Right atrium auricular region (tissue), 2 donors: ENCODE measurements around the gene ROM1. TPM values are rescaled to one million over a fixed set of nuclear protein-coding genes. Genes with fewer than 3 reads are reported as not detected.
A peak's percentile ranks its signal among the peaks of the same experiment; 100 is the strongest.

Experiments used
- DNase-seq: peaks from one replicate; pipeline ENCODE4 v3.0.0-alpha.2; 2019; ENCODE audit warnings: low spot score
- H3K27ac ChIP-seq, 2 donors: fragments of 200-600 bp; sonication (generic); 1 replicate in 1 of 2; 2 replicates in 1 of 2; pipeline ENCODE4 v1.5.1; 2016 to 2019
- H3K27me3 ChIP-seq, 2 donors: fragments of 200-600 bp; sonication (generic); one replicate each; pipeline versions ENCODE4 v1.5.1 to v1.6.0; 2017 to 2019
- H3K36me3 ChIP-seq: fragments of 200-600 bp; sonication (generic); one replicate; pipeline ENCODE4 v1.5.1; 2016
- H3K4me1 ChIP-seq, 2 donors: fragments of 200-600 bp; sonication (generic); one replicate each; pipeline versions ENCODE4 v1.5.1 to v1.6.0; 2017 to 2019
- H3K4me3 ChIP-seq, 2 donors: fragments of 200-600 bp; sonication (generic); 1 replicate in 1 of 2; 2 replicates in 1 of 2; pipeline ENCODE4 v1.5.1; 2017 to 2019; ENCODE audit warnings: mild to moderate bottlenecking in 1 of 2, moderate library complexity in 1 of 2
- H3K9me3 ChIP-seq, 2 donors: fragments of 200-600 bp; sonication (generic); one replicate each; pipeline ENCODE4 v1.5.1; 2019
- CTCF ChIP-seq, 2 donors: fragments of 200-600 bp; sonication (generic); IDR thresholded peaks; one replicate each; pipeline ENCODE4 v1.5.1; 2019; ENCODE audit warnings: antibody characterized with exemption in 2 of 2
- total RNA-seq, 2 donors: library from RNA; depleted of rRNA; stranded (reverse); fragments of >200 nt; gene quantifications; one replicate each; pipeline ENCODE4 v1.1.0, GENCODE V29; 2016

The ROM1 gene
- total RNA-seq, 2 donors from 2014 or later = 3.2 to 5.3 TPM

- Histone ChIP-seq H3K36me3 (peaks cover 27% of the 10 kb centered on the region), H3K27me3 (no peaks in the 10 kb centered on the region), H3K27ac (no peak overlapping the region), H3K4me3 (no peak overlapping the region), H3K9me3 (no peaks in the 10 kb centered on the region), H3K4me1 (peaks cover 0 to 27% of the 10 kb centered on the region in 2 donors)
- DNase-seq = no peak
- no peak for TF ChIP-seq CTCF (IDR thresholded peaks at IDR 0.05)
Observed at GRCh38 chr11:62644220-62644619, 31.2 kb downstream of the ROM1 start.

GRCh38 chr11:62645671-62645945 lies 32.6 kb downstream of the ROM1 start:
- H3K4me1 ChIP-seq = peaks cover 0 to 27% of the 10 kb centered on the region in 2 donors
- H3K36me3 ChIP-seq = peaks cover 30% of the 10 kb centered on the region
- no peaks in the 10 kb centered on the region for H3K27me3 ChIP-seq
- no peak for DNase-seq
- peak overlapping the region; percentile 85 to 86 for H3K27ac ChIP-seq
- no peak for TF ChIP-seq CTCF (IDR thresholded peaks at IDR 0.05)
- H3K9me3 ChIP-seq = no peaks in the 10 kb centered on the region
- peak overlapping the region; percentile 78 to 81 for H3K4me3 ChIP-seq

- TF ChIP-seq CTCF (IDR thresholded peaks at IDR 0.05) = peak in 1 of 2 donors; percentile 19
- Histone ChIP-seq H3K4me3 (peak within 1 kb of the TSS; percentile 78 to 81), H3K9me3 (no peaks in the 10 kb centered on the region), H3K4me1 (peaks cover 0 to 27% of the 10 kb centered on the region in 2 donors), H3K27ac (peak within 1 kb of the TSS; percentile 85 to 86), H3K36me3 (peaks cover 30% of the 10 kb centered on the region), H3K27me3 (no peaks in the 10 kb centered on the region)
- DNase-seq = peak; percentile 99
Observed at GRCh38 chr11:62645946-62646824, 33.1 kb downstream of the ROM1 start, which contains the start of gene GANAB. Gene GANAB, minus strand, starts transcription at chr11:62646613. Its CDS starts 14 bp downstream, at chr11:62646599.

- peak overlapping the region in 1 of 2 donors; percentile 78 for H3K4me3 ChIP-seq
- no peaks in the 10 kb centered on the region for H3K9me3 ChIP-seq
- peaks cover 30% of the 10 kb centered on the region for H3K36me3 ChIP-seq
- peaks cover 0 to 36% of the 10 kb centered on the region in 2 donors for H3K4me1 ChIP-seq
- no peak overlapping the region for H3K27ac ChIP-seq
- no peak for TF ChIP-seq CTCF (IDR thresholded peaks at IDR 0.05)
- no peaks in the 10 kb centered on the region for H3K27me3 ChIP-seq
- DNase-seq = no peak
Observed at GRCh38 chr11:62646825-62647608, 34.0 kb downstream of the ROM1 start.

GRCh38 chr11:62647609-62648005 lies 34.5 kb downstream of the ROM1 start:
- H3K9me3 ChIP-seq = no peaks in the 10 kb centered on the region
- peaks cover 0 to 41% of the 10 kb centered on the region in 2 donors for H3K4me1 ChIP-seq
- DNase-seq = no peak
- H3K27ac ChIP-seq = no peak overlapping the region
- H3K4me3 ChIP-seq = no peak overlapping the region
- no peak for TF ChIP-seq CTCF (IDR thresholded peaks at IDR 0.05)
- no peaks in the 10 kb centered on the region for H3K27me3 ChIP-seq
- H3K36me3 ChIP-seq = peaks cover 27% of the 10 kb centered on the region
